HEK293 (cell line): ENCODE results near the gene SLBP.

Experiments used
- ZNF354C ChIP-seq: fragments of 450-650 bp; formaldehyde crosslinking; IDR thresholded peaks from 2 replicates; pipeline ENCODE4 v1.5.1; 2016; ENCODE audit warnings: missing biosample characterization, missing genetic modification characterization, low read depth, borderline replicate concordance
- ZNF629 ChIP-seq: fragments of 450-650 bp; formaldehyde crosslinking; IDR thresholded peaks from 2 replicates; pipeline ENCODE4 v1.5.1; 2017; ENCODE audit warnings: missing biosample characterization, missing genetic modification characterization
- ZNF747 ChIP-seq: fragments of 450-650 bp; formaldehyde crosslinking; IDR thresholded peaks from 2 replicates; pipeline ENCODE4 v1.5.1; 2016; ENCODE audit warnings: missing biosample characterization, missing genetic modification characterization
- ZSCAN16 ChIP-seq: fragments of 450-650 bp; formaldehyde crosslinking; IDR thresholded peaks from 2 replicates; pipeline ENCODE4 v1.5.1; 2016; ENCODE audit warnings: missing biosample characterization, missing genetic modification characterization
- TF ChIP-seq, protein P1 (sequence below): fragments of 450-650 bp; formaldehyde crosslinking; IDR thresholded peaks from 2 replicates; pipeline ENCODE4 v1.5.1; 2016; ENCODE audit warnings: missing biosample characterization, missing genetic modification characterization
- TF ChIP-seq, protein P2 (sequence below): fragments of 450-650 bp; formaldehyde crosslinking; IDR thresholded peaks from 2 replicates; pipeline ENCODE4 v1.5.1; 2016; ENCODE audit warnings: missing biosample characterization, missing genetic modification characterization

DNA sequence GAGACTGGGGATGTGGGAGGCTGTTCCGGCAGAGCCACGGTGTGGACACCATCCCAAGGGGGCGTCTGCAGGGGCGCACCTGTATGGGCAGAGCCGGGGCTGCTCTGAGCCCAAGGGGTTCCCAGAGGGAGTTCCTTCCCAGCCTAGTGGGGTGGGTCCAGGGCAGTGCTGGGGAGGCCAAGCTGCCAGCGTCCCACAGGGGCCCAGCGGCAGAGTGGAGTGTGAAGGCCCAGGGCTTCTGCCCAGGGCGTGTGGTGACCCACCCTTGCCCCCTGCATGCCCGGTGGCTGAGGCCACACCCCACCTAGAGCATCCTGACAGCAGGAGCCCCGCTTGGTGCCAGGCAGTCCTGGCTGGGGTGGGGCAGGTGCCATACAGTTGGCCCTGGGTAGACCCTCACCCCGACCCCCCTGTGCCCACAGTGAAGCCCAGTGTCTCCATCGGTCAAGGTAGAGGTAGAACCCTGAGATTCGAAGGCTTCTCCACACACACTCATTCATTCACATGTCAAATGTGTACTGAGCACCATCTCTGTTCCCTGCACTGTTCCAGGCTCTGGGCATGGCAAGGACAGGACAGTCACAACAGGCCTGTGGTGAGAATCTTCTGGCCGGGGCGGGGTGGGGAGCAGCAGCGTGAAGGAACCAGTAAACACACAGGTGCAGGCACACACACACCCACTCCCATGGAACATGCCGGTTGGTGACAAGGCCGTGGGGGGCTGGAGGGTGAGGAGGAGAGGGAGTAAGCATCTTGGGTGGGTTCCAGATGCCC lies 38.4 kb upstream of the SLBP start:
- TF ChIP-seq, protein P1, sequence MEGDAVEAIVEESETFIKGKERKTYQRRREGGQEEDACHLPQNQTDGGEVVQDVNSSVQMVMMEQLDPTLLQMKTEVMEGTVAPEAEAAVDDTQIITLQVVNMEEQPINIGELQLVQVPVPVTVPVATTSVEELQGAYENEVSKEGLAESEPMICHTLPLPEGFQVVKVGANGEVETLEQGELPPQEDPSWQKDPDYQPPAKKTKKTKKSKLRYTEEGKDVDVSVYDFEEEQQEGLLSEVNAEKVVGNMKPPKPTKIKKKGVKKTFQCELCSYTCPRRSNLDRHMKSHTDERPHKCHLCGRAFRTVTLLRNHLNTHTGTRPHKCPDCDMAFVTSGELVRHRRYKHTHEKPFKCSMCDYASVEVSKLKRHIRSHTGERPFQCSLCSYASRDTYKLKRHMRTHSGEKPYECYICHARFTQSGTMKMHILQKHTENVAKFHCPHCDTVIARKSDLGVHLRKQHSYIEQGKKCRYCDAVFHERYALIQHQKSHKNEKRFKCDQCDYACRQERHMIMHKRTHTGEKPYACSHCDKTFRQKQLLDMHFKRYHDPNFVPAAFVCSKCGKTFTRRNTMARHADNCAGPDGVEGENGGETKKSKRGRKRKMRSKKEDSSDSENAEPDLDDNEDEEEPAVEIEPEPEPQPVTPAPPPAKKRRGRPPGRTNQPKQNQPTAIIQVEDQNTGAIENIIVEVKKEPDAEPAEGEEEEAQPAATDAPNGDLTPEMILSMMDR = no peak
- TF ChIP-seq ZNF629 (tag by site-specific recombination) = no peak
- TF ChIP-seq, protein P2, sequence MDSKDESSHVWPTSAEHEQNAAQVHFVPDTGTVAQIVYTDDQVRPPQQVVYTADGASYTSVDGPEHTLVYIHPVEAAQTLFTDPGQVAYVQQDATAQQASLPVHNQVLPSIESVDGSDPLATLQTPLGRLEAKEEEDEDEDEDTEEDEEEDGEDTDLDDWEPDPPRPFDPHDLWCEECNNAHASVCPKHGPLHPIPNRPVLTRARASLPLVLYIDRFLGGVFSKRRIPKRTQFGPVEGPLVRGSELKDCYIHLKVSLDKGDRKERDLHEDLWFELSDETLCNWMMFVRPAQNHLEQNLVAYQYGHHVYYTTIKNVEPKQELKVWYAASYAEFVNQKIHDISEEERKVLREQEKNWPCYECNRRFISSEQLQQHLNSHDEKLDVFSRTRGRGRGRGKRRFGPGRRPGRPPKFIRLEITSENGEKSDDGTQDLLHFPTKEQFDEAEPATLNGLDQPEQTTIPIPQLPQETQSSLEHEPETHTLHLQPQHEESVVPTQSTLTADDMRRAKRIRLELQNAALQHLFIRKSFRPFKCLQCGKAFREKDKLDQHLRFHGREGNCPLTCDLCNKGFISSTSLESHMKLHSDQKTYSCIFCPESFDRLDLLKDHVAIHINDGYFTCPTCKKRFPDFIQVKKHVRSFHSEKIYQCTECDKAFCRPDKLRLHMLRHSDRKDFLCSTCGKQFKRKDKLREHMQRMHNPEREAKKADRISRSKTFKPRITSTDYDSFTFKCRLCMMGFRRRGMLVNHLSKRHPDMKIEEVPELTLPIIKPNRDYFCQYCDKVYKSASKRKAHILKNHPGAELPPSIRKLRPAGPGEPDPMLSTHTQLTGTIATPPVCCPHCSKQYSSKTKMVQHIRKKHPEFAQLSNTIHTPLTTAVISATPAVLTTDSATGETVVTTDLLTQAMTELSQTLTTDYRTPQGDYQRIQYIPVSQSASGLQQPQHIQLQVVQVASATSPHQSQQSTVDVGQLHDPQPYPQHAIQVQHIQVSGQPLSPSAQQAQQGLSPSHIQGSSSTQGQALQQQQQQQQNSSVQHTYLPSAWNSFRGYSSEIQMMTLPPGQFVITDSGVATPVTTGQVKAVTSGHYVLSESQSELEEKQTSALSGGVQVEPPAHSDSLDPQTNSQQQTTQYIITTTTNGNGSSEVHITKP (tag by site-specific recombination) = no peak
- TF ChIP-seq ZNF354C (tag by site-specific recombination) = no peak
- TF ChIP-seq ZSCAN16 (tag by site-specific recombination) = no peak
- TF ChIP-seq ZNF747 = no peak
